ENCODE data around the gene KANK3.

GRCh38 chr19:8342684-8343482, at the start of gene KANK3:
- TF ChIP-seq CHD4 (IDR thresholded peaks at IDR 0.05; ENCODE audit: borderline replicate concordance), result no peak
- TF ChIP-seq, protein P1, sequence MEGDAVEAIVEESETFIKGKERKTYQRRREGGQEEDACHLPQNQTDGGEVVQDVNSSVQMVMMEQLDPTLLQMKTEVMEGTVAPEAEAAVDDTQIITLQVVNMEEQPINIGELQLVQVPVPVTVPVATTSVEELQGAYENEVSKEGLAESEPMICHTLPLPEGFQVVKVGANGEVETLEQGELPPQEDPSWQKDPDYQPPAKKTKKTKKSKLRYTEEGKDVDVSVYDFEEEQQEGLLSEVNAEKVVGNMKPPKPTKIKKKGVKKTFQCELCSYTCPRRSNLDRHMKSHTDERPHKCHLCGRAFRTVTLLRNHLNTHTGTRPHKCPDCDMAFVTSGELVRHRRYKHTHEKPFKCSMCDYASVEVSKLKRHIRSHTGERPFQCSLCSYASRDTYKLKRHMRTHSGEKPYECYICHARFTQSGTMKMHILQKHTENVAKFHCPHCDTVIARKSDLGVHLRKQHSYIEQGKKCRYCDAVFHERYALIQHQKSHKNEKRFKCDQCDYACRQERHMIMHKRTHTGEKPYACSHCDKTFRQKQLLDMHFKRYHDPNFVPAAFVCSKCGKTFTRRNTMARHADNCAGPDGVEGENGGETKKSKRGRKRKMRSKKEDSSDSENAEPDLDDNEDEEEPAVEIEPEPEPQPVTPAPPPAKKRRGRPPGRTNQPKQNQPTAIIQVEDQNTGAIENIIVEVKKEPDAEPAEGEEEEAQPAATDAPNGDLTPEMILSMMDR (IDR thresholded peaks at IDR 0.05), result no peak
- no peak for TF ChIP-seq JUNB (IDR thresholded peaks at IDR 0.05)
- no peak for TF ChIP-seq POLR2A (IDR thresholded peaks at IDR 0.05; ENCODE audit: low read length)
- no peak for TF ChIP-seq NFE2L2 (conservative IDR thresholded peaks at IDR 0.05; ENCODE audit: low read length)
- no peak for TF ChIP-seq JUN (IDR thresholded peaks at IDR 0.05)
- TF ChIP-seq EP300 (IDR thresholded peaks at IDR 0.05), result no peak
- TF ChIP-seq, protein P2, sequence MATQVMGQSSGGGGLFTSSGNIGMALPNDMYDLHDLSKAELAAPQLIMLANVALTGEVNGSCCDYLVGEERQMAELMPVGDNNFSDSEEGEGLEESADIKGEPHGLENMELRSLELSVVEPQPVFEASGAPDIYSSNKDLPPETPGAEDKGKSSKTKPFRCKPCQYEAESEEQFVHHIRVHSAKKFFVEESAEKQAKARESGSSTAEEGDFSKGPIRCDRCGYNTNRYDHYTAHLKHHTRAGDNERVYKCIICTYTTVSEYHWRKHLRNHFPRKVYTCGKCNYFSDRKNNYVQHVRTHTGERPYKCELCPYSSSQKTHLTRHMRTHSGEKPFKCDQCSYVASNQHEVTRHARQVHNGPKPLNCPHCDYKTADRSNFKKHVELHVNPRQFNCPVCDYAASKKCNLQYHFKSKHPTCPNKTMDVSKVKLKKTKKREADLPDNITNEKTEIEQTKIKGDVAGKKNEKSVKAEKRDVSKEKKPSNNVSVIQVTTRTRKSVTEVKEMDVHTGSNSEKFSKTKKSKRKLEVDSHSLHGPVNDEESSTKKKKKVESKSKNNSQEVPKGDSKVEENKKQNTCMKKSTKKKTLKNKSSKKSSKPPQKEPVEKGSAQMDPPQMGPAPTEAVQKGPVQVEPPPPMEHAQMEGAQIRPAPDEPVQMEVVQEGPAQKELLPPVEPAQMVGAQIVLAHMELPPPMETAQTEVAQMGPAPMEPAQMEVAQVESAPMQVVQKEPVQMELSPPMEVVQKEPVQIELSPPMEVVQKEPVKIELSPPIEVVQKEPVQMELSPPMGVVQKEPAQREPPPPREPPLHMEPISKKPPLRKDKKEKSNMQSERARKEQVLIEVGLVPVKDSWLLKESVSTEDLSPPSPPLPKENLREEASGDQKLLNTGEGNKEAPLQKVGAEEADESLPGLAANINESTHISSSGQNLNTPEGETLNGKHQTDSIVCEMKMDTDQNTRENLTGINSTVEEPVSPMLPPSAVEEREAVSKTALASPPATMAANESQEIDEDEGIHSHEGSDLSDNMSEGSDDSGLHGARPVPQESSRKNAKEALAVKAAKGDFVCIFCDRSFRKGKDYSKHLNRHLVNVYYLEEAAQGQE (IDR thresholded peaks at IDR 0.05), result no peak
- no peak for TF ChIP-seq RAD21 (conservative IDR thresholded peaks at IDR 0.05 in 1 of 2, IDR thresholded peaks at IDR 0.05 in 1 of 2)
- no peak for TF ChIP-seq SMC3 (IDR thresholded peaks at IDR 0.05)
- no peak; the same call in 1 of the 2 replicates for TF ChIP-seq MAX (IDR thresholded peaks at IDR 0.05)
- no peak for TF ChIP-seq USF2 (IDR thresholded peaks at IDR 0.05)
- no peak for TF ChIP-seq RCOR1 (IDR thresholded peaks at IDR 0.05; ENCODE audit: low read depth, low read length)
- no peak for TF ChIP-seq CHD2 (IDR thresholded peaks at IDR 0.05; ENCODE audit: low read length, partially characterized antibody)
